Activated CD4-positive, alpha-beta T cell treated with anti-CD3 and anti-CD28 coated beads, Interleukin-2, amount 50 U/mL, for 24 hours (primary cell): ENCODE data around the gene CRY2.

Source experiments
- DNase-seq, 2 donors: peaks; one replicate each; pipeline ENCODE4 v3.0.0-alpha.2; 2020; ENCODE audit warnings: low read depth in 1 of 2, low spot score in 1 of 2

CRY2 gene

GRCh38 chr11:45917286-45917622 lies 70.0 kb downstream of the CRY2 start:
- DNase-seq = no peak

- DNase-seq = peak; percentile 83 to 95
Measured at GRCh38 chr11:45917623-45918330, 70.5 kb downstream of the CRY2 start, which contains the start of gene PEX16. TSS of gene PEX16 (minus strand) at chr11:45917877. CDS start at chr11:45917811, 66 bp downstream.

GRCh38 chr11:45918331-45918941 lies 71.2 kb downstream of the CRY2 start:
- DNase-seq = peak in 1 of 2 donors; percentile 40

- no peak for DNase-seq
Measured at GRCh38 chr11:45918962-45919675, 71.8 kb downstream of the CRY2 start.

GRCh38 chr11:45919806-45920530 lies 72.7 kb downstream of the CRY2 start:
- no peak for DNase-seq

GRCh38 chr11:45920531-45921477 lies 73.5 kb downstream of the CRY2 start:
- DNase-seq = no peak

- DNase-seq = no peak
Measured at GRCh38 chr11:45921561-45922424, 74.5 kb downstream of the CRY2 start.

GRCh38 chr11:45922425-45923082 lies 75.3 kb downstream of the CRY2 start, which contains the start of gene LARGE2:
TSS of gene LARGE2 (plus strand) at chr11:45922656. CDS start at chr11:45922883, 227 bp downstream.
- no peak for DNase-seq

- no peak for DNase-seq
Measured at GRCh38 chr11:45924036-45924915, 77.0 kb downstream of the CRY2 start.

GRCh38 chr11:45924927-45925326 lies 77.7 kb downstream of the CRY2 start:
- no peak for DNase-seq

- no peak for DNase-seq
Measured at GRCh38 chr11:45925550-45925949, 78.3 kb downstream of the CRY2 start.

- no peak for DNase-seq
Measured at GRCh38 chr11:45926001-45926401, 78.7 kb downstream of the CRY2 start.

- DNase-seq = no peak
Measured at GRCh38 chr11:45926536-45927331, 79.5 kb downstream of the CRY2 start.

GRCh38 chr11:45927332-45927683 lies 80.0 kb downstream of the CRY2 start:
- no peak for DNase-seq

- DNase-seq = no peak
Measured at GRCh38 chr11:45927684-45928413, 80.6 kb downstream of the CRY2 start.

- no peak for DNase-seq
Measured at GRCh38 chr11:45928535-45929215, 81.4 kb downstream of the CRY2 start.
